Trophoblast cell (in vitro differentiated cells and primary cell): ENCODE results near the gene MYO7B.
A peak's percentile ranks its signal among the peaks of the same experiment; 100 is the strongest.

Source experiments
- DNase-seq, 2 donors: peaks; one replicate each; pipeline ENCODE4 v3.0.0-alpha.2; 2016
- H2AFZ ChIP-seq: 2 replicates; pipeline ENCODE4 v1.6.1; 2013; ENCODE audit warnings: low read length, moderate library complexity, mild to moderate bottlenecking; ENCODE audit not compliant: insufficient read depth, poor library complexity
- H2AK5ac ChIP-seq: 2 replicates; pipeline ENCODE4 v1.6.1; 2013; ENCODE audit warnings: mild to moderate bottlenecking, low read length
- H2BK120ac ChIP-seq: 2 replicates; pipeline ENCODE4 v1.6.1; 2013; ENCODE audit warnings: low read length, mild to moderate bottlenecking, moderate library complexity; ENCODE audit not compliant: insufficient read depth, poor library complexity
- H2BK12ac ChIP-seq: 2 replicates; pipeline ENCODE4 v1.6.1; 2013; ENCODE audit warnings: mild to moderate bottlenecking, low read length, moderate library complexity
- H2BK5ac ChIP-seq: 2 replicates; pipeline ENCODE4 v1.6.1; 2013; ENCODE audit warnings: low read length, low read depth, moderate library complexity, mild to moderate bottlenecking; ENCODE audit not compliant: poor library complexity
- H3K14ac ChIP-seq: 2 replicates; pipeline ENCODE4 v1.6.1; 2013; ENCODE audit warnings: mild to moderate bottlenecking, low read length
- H3K18ac ChIP-seq: 2 replicates; pipeline ENCODE4 v1.6.1; 2013; ENCODE audit warnings: mild to moderate bottlenecking, low read length
- H3K23ac ChIP-seq: 2 replicates; pipeline ENCODE4 v1.6.1; 2013; ENCODE audit warnings: low read length
- H3K27ac ChIP-seq: 2 replicates; pipeline ENCODE4 v1.5.1; 2013; ENCODE audit warnings: low read depth, mild to moderate bottlenecking, inconsistent platforms, low read length, moderate library complexity
- H3K27me3 ChIP-seq: 2 replicates; pipeline ENCODE4 v1.6.1; 2013; ENCODE audit warnings: inconsistent platforms, mild to moderate bottlenecking, low read length, moderate library complexity; ENCODE audit not compliant: insufficient read depth
- H3K36me3 ChIP-seq, 2 experiments: 1 replicate in 1 of 2; 2 replicates in 1 of 2; pipeline ENCODE4 v1.6.1; 2013; ENCODE audit warnings: low read length in 2 of 2, mild to moderate bottlenecking in 2 of 2, moderate library complexity in 1 of 2; ENCODE audit not compliant: insufficient read depth in 2 of 2, control insufficient read depth in 1 of 2
- H3K4ac ChIP-seq: 2 replicates; pipeline ENCODE4 v1.6.1; 2013; ENCODE audit warnings: low read depth, mild to moderate bottlenecking, low read length, moderate library complexity
- H3K4me1 ChIP-seq, 2 experiments: 1 replicate in 1 of 2; 2 replicates in 1 of 2; pipeline ENCODE4 v1.6.1; 2013; ENCODE audit warnings: low read length in 2 of 2, mild to moderate bottlenecking in 2 of 2, moderate library complexity in 1 of 2; ENCODE audit not compliant: insufficient read depth in 2 of 2, control insufficient read depth in 1 of 2
- H3K4me2 ChIP-seq: 2 replicates; pipeline ENCODE4 v1.6.1; 2013; ENCODE audit warnings: inconsistent platforms, mild to moderate bottlenecking, low read length, moderate library complexity
- H3K4me3 ChIP-seq: 2 replicates; pipeline ENCODE4 v1.5.1; 2013; ENCODE audit warnings: mild to moderate bottlenecking, low read depth, low read length, inconsistent platforms
- H3K79me1 ChIP-seq: one replicate; pipeline ENCODE4 v1.6.1; 2013; ENCODE audit warnings: low read length
- H3K79me2 ChIP-seq: 2 replicates; pipeline ENCODE4 v1.6.1; 2013; ENCODE audit warnings: low read length, mild to moderate bottlenecking; ENCODE audit not compliant: control insufficient read depth, insufficient read depth, poor library complexity
- H3K9ac ChIP-seq: 2 replicates; pipeline ENCODE4 v1.6.1; 2013; ENCODE audit warnings: mild to moderate bottlenecking, low read length
- H3K9me3 ChIP-seq: 2 replicates; pipeline ENCODE4 v1.6.1; 2013; ENCODE audit warnings: low read depth, mild to moderate bottlenecking, control low read depth, inconsistent platforms, low read length; ENCODE audit not compliant: insufficient read depth
- H4K12ac ChIP-seq: 2 replicates; pipeline ENCODE4 v1.6.1; 2013; ENCODE audit warnings: low read depth, mild to moderate bottlenecking, low read length, moderate library complexity
- H4K8ac ChIP-seq: 2 replicates; pipeline ENCODE4 v1.6.1; 2013; ENCODE audit warnings: low read depth, mild to moderate bottlenecking, low read length, moderate library complexity
- H4K91ac ChIP-seq: one replicate; pipeline ENCODE4 v1.6.1; 2013; ENCODE audit warnings: low read depth, mild to moderate bottlenecking, low read length, moderate library complexity
- WGBS: extraction: QIAGEN DNeasy Blood & Tissue Kit; methylation state at CpG from one replicate; pipeline ENCODE4 v1.1.7; 2013; ENCODE audit warnings: missing lambda C conversion rate; ENCODE audit not compliant: insufficient read length, insufficient coverage; ENCODE audit errors: extremely low coverage; 5-methylcytosine and 5-hydroxymethylcytosine counted together

The MYO7B gene

DNA sequence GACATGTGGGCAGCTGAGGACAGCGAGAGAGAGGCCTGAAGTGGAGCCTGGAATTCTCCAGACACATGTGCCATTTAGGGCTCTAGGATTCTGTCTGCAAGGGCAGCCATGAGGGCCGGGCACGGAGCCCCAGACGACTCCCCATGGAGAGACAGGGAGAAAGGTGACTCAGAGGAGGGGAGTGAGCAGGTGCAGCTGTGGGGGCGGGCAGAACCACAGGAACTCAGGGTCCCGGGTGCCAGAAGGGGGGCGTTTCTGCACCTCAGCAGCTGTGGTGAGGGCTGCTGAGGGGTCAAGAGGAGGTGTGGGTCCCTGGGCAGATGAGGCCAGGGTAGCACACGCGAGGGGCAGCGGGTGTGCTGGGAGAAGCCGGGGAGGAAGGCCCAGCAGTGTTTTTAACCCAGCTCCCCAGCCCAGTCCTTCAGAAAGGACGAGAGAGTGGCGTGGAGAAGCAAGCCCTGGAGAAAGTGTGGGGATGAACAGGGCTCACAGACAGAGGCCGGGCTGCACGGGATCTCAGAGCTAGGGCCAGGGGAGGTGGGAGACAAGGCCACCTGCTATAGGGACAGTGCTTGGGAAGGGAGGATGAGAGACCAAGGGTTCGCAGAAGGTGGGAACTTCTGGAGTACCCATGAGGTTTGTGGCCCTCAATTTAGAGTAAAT, 118.1 kb downstream of the MYO7B start:
- Histone ChIP-seq H3K79me2 (no peaks in the 10 kb centered on the region), H3K9ac (no peak overlapping the region), H3K36me3 (peaks cover 0 to 2% of the 10 kb centered on the region in 2 experiments), H2BK5ac (no peak overlapping the region), H4K91ac (no peak overlapping the region), H3K23ac (no peak overlapping the region), H2AK5ac (peak overlapping the region; percentile 11), H3K4ac (no peak overlapping the region), H3K4me3 (no peak overlapping the region), H3K79me1 (no peaks in the 10 kb centered on the region), H2BK12ac (no peak overlapping the region), H3K27ac (no peak overlapping the region), H3K14ac (no peak overlapping the region), H3K9me3 (peaks cover 2% of the 10 kb centered on the region), H4K12ac (no peak overlapping the region), H4K8ac (no peak overlapping the region), H2AFZ (no peak overlapping the region), H2BK120ac (no peak overlapping the region), H3K4me1 (peaks cover 12 to 17% of the 10 kb centered on the region in 2 experiments), H3K18ac (no peak overlapping the region), H3K27me3 (no peaks in the 10 kb centered on the region), H3K4me2 (no peak overlapping the region)
- WGBS: no CpG with 5 or more reads among the region's 16 CpGs
- DNase-seq: no peak

GRCh38 chr2:127654084-127654837, 118.8 kb downstream of the MYO7B start:
- no peak overlapping the region for H4K8ac ChIP-seq

GRCh38 chr2:127654838-127655175, 119.3 kb downstream of the MYO7B start:
- peaks cover 0 to 2% of the 10 kb centered on the region in 2 experiments for H3K36me3 ChIP-seq
- no peak overlapping the region for H4K8ac ChIP-seq
- H3K4ac ChIP-seq: no peak overlapping the region
- no peak overlapping the region for H4K12ac ChIP-seq
- no peak overlapping the region for H3K14ac ChIP-seq
- peaks cover 2% of the 10 kb centered on the region for H3K79me1 ChIP-seq
- no peaks in the 10 kb centered on the region for H3K79me2 ChIP-seq
- no CpG with 5 or more reads among the region's 8 CpGs for WGBS
- no peak overlapping the region for H3K4me3 ChIP-seq
- H2BK120ac ChIP-seq: no peak overlapping the region
- H3K4me2 ChIP-seq: no peak overlapping the region
- H2BK12ac ChIP-seq: no peak overlapping the region
- H3K4me1 ChIP-seq: peaks cover 19 to 24% of the 10 kb centered on the region in 2 experiments
- no peak overlapping the region for H3K18ac ChIP-seq
- DNase-seq: no peak
- no peak overlapping the region for H2AK5ac ChIP-seq
- no peak overlapping the region for H2AFZ ChIP-seq
- H2BK5ac ChIP-seq: no peak overlapping the region
- no peaks in the 10 kb centered on the region for H3K27me3 ChIP-seq
- H3K23ac ChIP-seq: no peak overlapping the region
- H3K9me3 ChIP-seq: peaks cover 4% of the 10 kb centered on the region
- no peak overlapping the region for H3K27ac ChIP-seq
- H3K9ac ChIP-seq: no peak overlapping the region
- H4K91ac ChIP-seq: no peak overlapping the region

More at GRCh38 chr2:127654084-127654837, 118.8 kb downstream of the MYO7B start:
- Histone ChIP-seq H2AFZ (no peak overlapping the region), H3K4me2 (no peak overlapping the region), H3K79me1 (no peaks in the 10 kb centered on the region), H3K4me1 (peaks cover 16 to 19% of the 10 kb centered on the region in 2 experiments), H3K23ac (no peak overlapping the region), H3K79me2 (no peaks in the 10 kb centered on the region), H3K27ac (no peak overlapping the region), H2BK12ac (no peak overlapping the region), H2BK5ac (no peak overlapping the region), H3K9me3 (peaks cover 2% of the 10 kb centered on the region), H2BK120ac (no peak overlapping the region), H4K12ac (no peak overlapping the region), H3K18ac (no peak overlapping the region), H3K4me3 (no peak overlapping the region), H3K27me3 (no peaks in the 10 kb centered on the region), H4K91ac (no peak overlapping the region), H3K36me3 (peaks cover 0 to 2% of the 10 kb centered on the region in 2 experiments), H3K14ac (no peak overlapping the region), H3K9ac (no peak overlapping the region), H2AK5ac (no peak overlapping the region), H3K4ac (no peak overlapping the region)
- no peak for DNase-seq
- WGBS: no CpG with 5 or more reads among the region's 24 CpGs

DNA sequence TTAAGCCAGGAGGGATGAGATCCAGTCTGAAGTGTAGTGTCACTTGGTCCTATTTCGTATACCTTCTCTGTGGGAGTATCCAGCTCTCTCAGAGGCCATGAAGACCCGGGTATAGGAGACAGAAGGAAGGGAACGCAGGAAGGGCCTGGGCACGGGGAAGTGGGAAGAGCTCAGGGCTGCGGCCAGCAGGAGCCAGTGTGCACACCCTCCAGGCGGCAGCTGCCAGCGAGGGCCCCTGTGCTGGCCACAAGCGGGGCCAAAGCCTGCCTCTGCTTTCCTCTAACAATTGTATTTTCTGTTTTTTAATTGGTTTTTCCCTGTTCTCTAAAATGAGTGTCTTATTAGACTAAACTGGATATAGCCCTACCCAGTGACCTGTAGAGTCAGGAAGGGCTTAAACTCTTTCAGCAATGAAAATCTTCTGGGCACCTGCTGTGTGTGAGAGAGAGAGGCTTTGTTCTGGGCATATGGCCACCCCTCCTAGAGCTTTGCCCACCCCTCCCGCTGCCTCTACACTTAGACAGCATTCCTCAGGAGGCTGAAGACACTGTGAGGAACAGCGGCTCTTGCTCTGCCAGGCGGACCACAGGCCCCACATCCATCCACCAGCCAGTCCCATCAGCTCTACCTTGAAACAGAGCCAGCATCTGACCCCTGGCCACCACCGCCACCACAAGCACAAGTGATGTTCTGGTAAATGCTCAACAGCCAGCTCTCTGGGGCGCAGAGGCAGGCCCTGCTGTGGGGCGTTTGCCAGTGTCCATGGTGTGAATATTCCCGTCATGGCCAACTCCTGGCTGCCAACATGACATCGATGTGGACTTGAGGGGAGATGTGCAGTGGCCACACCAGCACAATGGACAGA, 120.0 kb downstream of the MYO7B start:
- no peak overlapping the region for H2BK120ac ChIP-seq
- peaks cover 0 to 2% of the 10 kb centered on the region in 2 experiments for H3K36me3 ChIP-seq
- no peak overlapping the region for H2BK12ac ChIP-seq
- no peak overlapping the region for H2BK5ac ChIP-seq
- H3K4me2 ChIP-seq: no peak overlapping the region
- WGBS: no CpG with 5 or more reads among the region's 16 CpGs
- H3K18ac ChIP-seq: no peak overlapping the region
- DNase-seq: no peak
- H3K4me1 ChIP-seq: peaks cover 19 to 24% of the 10 kb centered on the region in 2 experiments
- H3K79me2 ChIP-seq: no peaks in the 10 kb centered on the region
- no peak overlapping the region for H2AK5ac ChIP-seq
- no peak overlapping the region for H4K91ac ChIP-seq
- H3K4ac ChIP-seq: no peak overlapping the region
- no peak overlapping the region for H4K8ac ChIP-seq
- peaks cover 7% of the 10 kb centered on the region for H3K9me3 ChIP-seq
- H3K9ac ChIP-seq: no peak overlapping the region
- no peak overlapping the region for H4K12ac ChIP-seq
- H3K27me3 ChIP-seq: no peaks in the 10 kb centered on the region
- no peak overlapping the region for H2AFZ ChIP-seq
- H3K4me3 ChIP-seq: no peak overlapping the region
- peaks cover 2% of the 10 kb centered on the region for H3K79me1 ChIP-seq
- H3K27ac ChIP-seq: no peak overlapping the region
- H3K23ac ChIP-seq: no peak overlapping the region
- H3K14ac ChIP-seq: no peak overlapping the region
